NCI-H345 (cell line): ENCODE data around the gene SORCS3.

Experiments
- DNase-seq: peaks from one replicate; lab custom pipeline; 2025; lab: John Stamatoyannopoulos, UW

Gene SORCS3

GRCh38 chr10:104646146-104646545 is 5.1 kb downstream of the SORCS3 start:
- DNase-seq, result no peak

- no peak for DNase-seq
These were observed 7.3 kb downstream of the SORCS3 start for GRCh38 chr10:104648421-104648820.

- DNase-seq, result no peak
These were observed 9.0 kb downstream of the SORCS3 start for GRCh38 chr10:104650072-104650471.

- no peak for DNase-seq
These were observed 9.7 kb downstream of the SORCS3 start for GRCh38 chr10:104650635-104651331.

GRCh38 chr10:104657036-104657435 is 15.9 kb downstream of the SORCS3 start:
- DNase-seq, result no peak

- DNase-seq, result no peak
These were observed 16.4 kb downstream of the SORCS3 start for GRCh38 chr10:104657457-104657856.

GRCh38 chr10:104658067-104658466 is 17.0 kb downstream of the SORCS3 start:
- DNase-seq, result no peak

- no peak for DNase-seq
These were observed 18.7 kb downstream of the SORCS3 start for GRCh38 chr10:104659809-104660208.

- DNase-seq, result no peak
These were observed 22.0 kb downstream of the SORCS3 start for GRCh38 chr10:104663076-104663475.

GRCh38 chr10:104663563-104663962 is 22.5 kb downstream of the SORCS3 start:
- DNase-seq, result no peak

- no peak for DNase-seq
These were observed 23.1 kb downstream of the SORCS3 start for GRCh38 chr10:104664205-104664604.

- DNase-seq, result no peak
These were observed 24.1 kb downstream of the SORCS3 start for GRCh38 chr10:104665174-104665573.

GRCh38 chr10:104666106-104666505 is 25.0 kb downstream of the SORCS3 start:
- DNase-seq, result no peak

- DNase-seq, result no peak
These were observed 35.8 kb downstream of the SORCS3 start for GRCh38 chr10:104676874-104677273.

- DNase-seq, result no peak
These were observed 37.6 kb downstream of the SORCS3 start for GRCh38 chr10:104678658-104679057.

- DNase-seq, result peak; percentile 68
These were observed 39.6 kb downstream of the SORCS3 start for GRCh38 chr10:104680467-104681401.

GRCh38 chr10:104681485-104681884 is 40.4 kb downstream of the SORCS3 start:
- DNase-seq, result no peak

- no peak for DNase-seq
These were observed 42.5 kb downstream of the SORCS3 start for GRCh38 chr10:104683567-104683966.

GRCh38 chr10:104686829-104687228 is 45.7 kb downstream of the SORCS3 start:
- DNase-seq, result no peak

GRCh38 chr10:104688251-104689042 is 47.4 kb downstream of the SORCS3 start:
- no peak for DNase-seq

- no peak for DNase-seq
These were observed 48.0 kb downstream of the SORCS3 start for GRCh38 chr10:104689105-104689504.

GRCh38 chr10:104689547-104689946 is 48.5 kb downstream of the SORCS3 start:
- no peak for DNase-seq
